NAMALWA (cell line): ENCODE measurements around the gene SUMF2.
A peak's percentile ranks its signal among the peaks of the same experiment; 100 is the strongest.
"Not testable (repeated sequence)": the region's sequence is repeated elsewhere in the genome, so short reads cannot be mapped to it uniquely, and the experiment has no call there.

ENCODE experiments used
- DNase-seq: peaks from one replicate; pipeline ENCODE4 v3.0.0-alpha.2; 2015; ENCODE audit warnings: low spot score

The SUMF2 gene

DNA sequence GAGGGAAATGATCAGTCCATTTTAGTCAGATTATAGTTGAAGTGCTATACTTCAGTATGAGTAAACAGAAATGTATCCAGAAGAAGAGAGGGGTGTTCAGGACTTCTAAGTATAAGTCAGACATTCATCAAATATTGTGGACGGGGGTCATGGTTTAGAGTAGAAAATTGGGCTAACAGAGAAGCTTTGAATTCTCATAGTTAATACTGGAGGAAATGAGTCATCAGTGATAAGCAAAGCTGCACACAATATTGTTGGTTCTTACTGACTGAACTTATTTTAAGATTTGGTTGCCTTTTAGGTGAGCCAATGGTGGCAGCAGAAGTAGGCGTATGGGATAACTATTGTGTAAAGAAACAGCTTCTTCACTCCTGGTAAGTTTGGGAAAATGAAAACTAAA lies 1.7 kb upstream of the SUMF2 start:
- no peak for DNase-seq

DNA sequence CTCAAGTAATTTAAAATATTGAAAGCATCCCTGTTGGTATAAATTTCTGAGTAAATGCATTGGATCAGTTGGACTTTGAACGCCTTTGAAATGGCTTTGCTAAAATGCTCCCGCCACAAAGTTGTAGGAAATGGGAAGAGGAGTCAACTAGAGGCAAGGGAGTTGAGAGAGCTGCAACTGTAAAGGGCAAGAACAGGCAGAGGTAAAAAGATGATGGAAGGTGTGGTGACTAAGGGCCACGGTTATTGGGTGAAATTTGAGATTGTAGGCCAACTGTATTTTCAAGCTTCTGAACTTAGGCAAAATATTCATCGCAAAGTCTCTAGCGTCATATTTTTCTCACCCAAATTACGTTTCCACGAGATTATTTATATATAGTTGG lies 595 bp upstream of the SUMF2 start:
- DNase-seq: no peak

DNA sequence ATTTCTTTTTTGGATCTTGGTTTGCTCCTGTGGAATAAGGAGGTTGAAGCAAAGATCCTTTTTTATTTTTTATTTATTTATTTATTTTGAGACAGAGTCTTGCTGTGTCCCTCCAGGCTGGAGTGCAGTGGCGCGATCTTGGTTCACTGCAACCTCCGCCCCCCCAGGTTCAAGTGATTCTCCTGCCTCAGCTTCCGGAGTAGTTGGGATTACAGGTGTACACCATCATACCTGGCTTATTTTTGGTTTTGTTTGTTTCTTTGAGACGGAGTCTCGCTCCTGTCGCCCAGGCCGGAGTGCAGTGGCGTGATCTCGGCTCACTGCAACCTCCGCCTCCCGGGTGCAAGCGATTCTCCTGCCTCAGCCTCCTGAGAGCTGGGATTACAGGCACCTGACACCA lies 2.3 kb downstream of the SUMF2 start:
- DNase-seq: not testable (repeated sequence)

DNA sequence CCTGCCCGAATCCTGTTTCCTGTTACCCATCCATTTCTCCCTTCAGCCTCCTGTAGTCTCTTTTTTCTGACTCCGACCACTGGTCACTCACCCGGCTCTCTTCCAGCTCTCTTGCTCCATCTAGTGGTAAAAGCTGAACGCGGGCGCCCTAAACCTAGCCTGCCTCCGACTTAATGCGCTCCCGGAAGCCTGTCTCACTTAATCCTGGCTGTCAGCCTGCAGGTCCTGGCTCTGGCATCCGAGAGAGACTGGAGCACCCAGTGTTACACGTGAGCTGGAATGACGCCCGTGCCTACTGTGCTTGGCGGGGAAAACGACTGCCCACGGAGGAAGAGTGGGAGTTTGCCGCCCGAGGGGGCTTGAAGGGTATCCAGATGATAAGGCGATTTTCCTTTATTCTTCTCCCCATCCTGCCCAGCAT lies 10.3 kb downstream of the SUMF2 start:
- peak; percentile 89 for DNase-seq

DNA sequence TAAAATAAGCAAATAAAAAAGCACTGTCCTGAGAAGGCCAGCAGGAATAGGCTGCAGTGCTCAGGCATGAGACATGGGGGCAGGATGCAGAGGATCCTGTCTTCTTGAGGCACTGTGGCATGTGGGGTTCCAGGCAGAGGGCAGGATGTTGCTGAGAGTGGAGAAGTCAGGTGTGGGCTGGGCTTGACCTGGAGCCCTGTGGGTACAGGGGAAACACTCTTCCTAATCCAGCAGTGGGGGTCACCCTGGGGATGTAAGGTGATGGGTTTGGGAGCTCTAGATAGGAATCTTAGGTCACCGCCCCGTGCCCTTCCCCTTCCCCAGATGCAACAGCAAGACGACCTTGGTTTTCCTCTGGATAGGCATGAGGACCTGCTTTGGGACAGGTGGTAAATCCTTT lies 13.6 kb downstream of the SUMF2 start:
- DNase-seq: no peak

DNA sequence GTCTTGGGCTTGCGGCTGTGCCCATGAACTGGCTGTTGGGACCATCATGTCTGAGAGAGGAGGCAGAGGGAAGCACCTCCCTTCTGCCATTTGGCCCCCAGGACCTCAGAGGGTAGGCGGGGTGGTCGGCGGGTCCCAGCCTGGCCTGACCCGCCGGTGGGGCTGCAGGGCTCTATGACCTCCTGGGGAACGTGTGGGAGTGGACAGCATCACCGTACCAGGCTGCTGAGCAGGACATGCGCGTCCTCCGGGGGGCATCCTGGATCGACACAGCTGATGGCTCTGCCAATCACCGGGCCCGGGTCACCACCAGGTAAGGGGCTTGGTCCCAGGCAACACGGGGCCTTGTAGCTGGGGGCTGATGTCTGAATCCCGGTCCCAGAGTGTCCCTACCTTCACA lies 14.1 kb downstream of the SUMF2 start:
- DNase-seq: no peak

DNA sequence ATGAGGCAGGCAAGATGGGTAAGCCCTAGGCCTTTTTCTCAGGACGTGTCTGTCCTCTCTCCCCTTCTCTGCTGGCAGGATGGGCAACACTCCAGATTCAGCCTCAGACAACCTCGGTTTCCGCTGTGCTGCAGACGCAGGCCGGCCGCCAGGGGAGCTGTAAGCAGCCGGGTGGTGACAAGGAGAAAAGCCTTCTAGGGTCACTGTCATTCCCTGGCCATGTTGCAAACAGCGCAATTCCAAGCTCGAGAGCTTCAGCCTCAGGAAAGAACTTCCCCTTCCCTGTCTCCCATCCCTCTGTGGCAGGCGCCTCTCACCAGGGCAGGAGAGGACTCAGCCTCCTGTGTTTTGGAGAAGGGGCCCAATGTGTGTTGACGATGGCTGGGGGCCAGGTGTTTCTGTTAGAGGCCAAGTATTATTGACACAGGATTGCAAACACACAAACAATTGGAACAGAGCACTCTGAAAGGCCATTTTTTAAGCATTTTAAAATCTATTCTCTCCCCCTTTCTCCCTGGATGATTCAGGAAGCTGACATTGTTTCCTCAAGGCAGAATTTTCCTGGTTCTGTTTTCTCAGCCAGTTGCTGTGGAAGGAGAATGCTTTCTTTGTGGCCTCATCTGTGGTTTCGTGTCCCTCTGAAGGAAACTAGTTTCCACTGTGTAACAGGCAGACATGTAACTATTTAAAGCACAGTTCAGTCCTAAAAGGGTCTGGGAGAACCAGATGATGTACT lies 15.5 kb downstream of the SUMF2 start:
- no peak for DNase-seq

DNA sequence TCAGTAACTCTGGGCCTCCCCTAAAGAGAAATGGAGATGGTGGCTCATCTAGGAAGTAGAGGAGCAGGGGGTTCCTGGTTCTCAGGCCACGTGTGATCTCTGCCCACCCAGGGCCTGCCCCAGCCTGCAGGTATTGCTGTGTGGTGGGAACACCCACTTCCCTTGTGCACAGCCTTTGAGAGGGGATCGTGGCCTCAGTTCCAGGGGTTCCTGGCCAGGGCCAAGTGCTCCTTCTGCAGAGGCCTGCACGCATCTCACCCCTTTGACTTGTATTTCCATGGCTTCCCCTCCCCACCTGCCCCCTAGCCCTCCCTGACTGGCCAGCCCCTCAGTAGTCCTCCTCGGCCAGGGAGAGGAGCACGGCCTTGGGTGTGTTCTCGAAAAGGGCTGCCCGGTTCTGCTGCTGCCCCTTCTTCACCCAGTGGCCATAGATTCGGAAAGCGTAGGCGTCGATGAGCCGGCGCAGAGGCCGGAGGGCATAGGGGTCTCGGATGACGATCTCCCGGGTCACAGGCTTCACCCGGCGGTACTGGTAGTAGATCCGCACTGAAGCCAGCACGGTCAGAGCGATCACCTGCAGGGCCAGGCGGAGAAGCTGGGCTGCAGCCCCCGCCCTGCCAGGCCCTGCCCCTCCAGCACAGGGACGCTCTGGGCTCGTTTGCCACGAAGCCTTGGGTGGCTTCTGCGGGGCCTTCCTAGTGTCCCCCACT lies 16.8 kb downstream of the SUMF2 start:
- not testable (repeated sequence) for DNase-seq

DNA sequence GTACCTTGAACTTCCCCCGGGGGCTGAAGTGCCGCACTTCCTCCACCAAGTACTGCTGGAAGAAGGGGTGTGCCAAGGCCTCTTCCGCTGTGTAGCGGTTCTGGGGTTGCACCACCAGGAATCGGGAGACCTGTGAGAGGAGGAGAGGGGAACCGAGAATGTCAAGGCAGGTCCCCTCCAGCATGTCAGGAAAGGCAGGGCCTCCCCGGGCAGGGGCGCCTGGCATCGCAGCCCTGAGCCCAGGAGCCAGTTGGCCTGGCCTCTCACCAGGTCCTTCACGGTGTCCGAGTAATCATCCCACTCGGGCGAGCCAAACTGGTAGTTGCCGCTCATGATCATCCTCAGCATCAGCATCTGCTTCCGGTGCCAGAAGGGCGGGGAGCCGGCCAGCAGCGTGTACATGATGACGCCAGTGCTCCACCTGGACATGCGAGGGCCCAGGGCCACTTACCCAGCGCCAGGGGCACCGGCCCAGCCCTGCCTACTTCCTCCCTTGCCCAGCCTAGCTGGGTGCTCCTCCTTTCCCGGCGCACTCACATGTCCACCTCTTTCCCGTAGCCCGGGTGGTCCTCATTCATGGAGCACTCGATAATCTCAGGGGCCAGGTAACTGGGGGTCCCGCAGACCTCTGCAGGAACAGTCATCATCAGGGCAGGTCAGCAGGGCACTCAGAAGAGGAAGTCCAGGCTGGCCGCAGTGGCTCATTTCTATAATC lies 17.7 kb downstream of the SUMF2 start:
- no peak for DNase-seq

DNA sequence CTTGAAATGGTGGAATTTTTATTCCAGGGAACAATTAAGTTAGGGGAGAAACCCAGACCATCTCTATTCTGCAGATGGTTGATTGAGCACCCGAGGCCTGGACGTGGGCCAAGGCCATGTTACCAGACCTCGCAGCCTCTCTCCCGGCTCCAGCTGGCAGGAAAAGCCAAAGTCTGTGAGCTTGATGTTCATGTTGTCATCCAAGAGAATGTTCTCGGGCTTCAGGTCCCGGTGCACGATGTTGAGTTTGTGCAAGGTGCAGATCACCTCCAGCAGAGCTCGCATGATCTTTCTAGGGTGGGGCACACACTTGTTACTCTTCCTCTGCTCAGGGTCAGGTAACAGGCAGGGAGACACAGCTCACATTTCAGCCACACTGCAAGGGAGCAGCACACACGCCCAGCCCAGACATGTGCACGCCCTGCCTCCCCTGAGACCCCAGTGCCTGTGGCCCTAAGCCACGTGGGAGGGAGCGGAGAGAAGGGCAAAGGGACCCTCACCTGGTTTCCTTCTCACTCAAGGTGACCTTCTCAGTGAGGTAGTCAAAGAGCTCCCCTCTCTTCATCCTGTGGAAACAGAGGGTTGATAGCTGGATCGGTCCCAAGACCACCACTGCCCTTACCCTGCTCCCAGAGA lies 19.2 kb downstream of the SUMF2 start:
- no peak for DNase-seq

DNA sequence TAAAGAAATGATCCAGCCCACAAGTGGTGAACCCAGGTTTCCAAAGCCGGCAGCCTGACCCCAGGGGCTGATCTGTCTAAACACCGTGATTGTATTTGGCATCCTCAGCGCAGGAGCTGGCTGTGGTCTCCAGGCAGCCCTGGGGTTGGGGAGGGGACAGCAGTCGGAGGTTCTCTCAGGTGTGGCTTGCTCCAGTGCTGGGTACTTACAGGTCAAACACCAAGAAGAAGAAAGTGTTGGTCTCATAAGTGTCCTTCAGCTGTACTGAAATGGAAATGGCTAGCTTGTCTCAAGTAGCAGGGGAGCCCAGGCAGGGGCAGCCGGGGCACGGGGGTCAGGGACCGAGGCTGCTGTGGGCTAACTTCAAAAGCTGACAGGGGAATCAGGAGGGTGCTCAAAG lies 22.7 kb downstream of the SUMF2 start:
- DNase-seq: no peak

DNA sequence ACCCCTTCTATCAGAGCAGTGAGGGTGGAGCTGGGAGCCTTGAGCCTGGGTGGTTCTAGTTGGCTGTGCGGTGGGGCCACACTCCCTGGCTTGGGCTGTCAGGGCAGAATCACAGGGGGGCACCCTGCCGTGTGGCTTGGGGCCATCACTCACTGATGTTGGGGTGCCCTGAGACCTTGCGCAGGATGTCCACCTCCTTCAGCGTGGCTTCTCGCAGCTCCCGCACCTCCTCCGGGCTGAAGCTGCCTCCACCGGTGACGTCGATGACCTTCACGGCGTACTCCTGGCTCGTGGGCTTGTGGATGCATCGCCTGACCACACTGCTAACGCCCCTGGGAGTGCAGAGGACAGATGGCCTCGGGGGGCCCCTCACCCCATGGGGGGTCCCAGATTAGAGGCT lies 23.4 kb downstream of the SUMF2 start:
- DNase-seq: no peak

DNA sequence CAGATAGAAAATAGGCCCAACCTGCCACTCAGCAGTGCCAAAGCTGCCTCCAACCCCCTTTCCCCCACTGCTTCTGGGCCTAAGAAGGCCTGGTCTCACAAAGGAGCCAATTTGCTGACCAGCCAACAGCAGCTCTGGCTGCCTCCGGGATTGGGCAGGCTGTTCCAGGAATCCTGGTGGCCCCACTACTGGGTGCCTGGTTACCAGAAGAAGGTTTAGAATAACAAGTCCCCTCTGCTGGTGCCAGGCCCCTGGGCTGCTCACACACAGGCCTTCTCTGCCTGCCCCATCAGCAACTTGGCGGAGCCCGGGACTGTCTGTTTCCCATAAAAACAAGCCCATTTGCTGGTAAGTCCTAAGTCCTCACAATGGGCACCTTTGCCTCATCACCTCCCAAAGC lies 27.5 kb downstream of the SUMF2 start:
- no peak for DNase-seq

DNA sequence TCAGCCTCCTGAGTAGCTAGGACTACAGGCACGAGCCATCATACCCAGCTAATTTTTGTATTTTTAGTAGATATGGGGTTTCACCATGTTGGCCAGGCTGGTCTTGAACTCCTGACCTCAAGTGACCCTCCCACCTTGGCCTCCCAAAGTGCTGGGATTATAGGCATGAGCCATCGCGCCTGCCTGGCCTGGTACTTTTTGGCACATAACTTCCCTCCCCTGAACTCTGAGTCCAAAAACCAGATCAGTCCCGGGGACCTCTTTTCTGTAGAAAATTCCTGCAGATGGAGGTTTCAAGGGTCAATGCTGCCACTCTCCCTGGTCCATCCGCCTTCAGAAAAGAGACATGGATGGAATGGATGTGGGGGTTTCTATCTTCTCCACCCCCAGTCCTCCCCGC lies 28.3 kb downstream of the SUMF2 start:
- DNase-seq: not testable (repeated sequence)

DNA sequence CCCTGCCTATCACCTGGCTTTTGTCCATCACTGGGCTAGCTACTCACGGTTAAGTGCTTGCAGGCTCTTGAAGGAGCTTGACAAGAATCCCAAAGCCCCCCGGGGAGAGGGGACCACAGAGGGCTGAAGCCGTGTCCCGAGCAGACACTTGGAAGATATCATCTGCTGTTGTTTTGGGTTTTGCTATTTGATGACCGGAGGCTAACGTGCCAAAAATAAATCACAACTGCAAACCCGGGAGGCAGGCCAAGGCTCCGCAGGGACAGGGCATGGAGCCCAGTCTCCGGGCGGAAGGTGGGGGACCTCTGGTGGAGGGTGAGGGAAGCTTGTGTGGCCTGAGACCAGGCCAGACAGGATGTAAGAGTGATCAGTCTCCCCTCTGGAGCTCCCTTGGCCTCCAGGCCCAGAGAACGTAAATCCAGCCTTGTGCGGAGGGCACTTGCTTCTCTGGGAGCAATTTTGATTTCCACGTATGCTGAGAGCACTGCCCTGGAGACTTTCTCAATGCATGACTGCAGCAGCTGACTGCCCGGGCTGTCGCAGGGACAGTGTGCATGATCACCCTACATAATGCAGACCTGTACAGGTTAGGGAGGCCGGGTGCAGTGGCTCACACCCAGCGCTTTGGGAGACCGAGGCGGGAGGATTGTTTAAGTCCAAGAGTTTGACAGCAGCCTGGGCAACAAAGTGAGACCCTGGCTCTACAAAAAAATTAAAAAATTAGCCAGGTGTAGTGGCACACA lies 28.9 kb downstream of the SUMF2 start, which contains the start of gene PHKG1:
Gene PHKG1 (minus strand): TSS at position 164 of the 743 bp plus-strand sequence. CDS start 4,011 bp downstream, outside the sequence.
- DNase-seq: no peak

DNA sequence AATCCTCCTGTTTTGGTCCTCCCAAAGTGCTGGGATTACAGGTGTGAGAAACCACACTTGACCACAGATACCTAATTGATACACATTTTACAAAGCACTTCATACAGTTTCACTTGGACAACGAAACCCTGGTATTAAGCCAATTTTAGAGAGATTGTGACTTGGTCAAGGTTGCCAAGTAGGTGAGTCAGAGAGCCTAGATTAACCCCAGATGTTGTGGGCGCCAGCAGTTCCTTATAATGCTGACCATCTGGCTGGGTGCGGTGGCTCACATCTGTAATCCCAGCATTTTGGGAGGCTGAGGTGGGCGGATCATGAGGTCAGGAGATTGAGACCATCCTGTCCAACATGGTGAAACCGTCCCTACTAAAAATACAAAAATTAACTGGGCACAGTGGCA lies 33.6 kb downstream of the SUMF2 start:
- DNase-seq: no peak

DNA sequence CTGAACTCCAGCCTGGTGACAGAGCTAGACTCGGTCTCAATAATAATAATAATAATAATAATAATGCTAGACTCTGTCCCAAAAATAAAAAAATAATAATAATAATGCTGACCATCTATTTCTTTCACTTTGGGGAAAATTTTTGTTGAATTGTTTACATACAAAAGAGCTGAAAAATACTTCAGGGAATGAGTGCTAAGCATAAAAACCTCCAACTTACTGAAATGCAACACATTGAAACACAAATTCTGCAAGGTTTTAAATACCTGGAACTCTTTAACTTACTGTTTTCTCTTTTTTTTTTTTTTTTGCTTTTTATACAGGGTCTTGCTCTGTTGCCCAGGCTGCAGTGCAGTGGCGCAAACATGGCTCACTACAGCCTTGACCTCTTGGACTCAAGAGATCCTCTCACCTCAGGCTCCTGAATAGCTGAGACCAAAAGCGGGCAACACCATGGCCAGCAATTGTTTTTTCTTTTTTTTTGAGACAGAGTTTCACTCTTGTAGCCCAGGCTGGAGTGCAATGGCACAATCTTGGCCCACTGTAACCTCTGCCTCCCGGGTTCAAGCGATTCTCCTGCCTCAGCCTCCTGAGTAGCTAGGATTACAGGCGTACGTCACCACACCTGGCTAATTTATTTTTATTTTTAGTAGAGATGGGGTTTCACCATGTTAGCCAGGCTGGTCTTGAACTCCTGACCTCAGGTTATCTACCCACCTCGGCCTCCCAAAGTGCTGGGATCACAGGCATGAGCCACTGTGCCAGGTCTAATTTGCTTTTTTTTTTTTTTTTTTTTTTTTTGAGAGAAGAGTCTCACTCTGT lies 34.3 kb downstream of the SUMF2 start:
- DNase-seq: not testable (repeated sequence)

DNA sequence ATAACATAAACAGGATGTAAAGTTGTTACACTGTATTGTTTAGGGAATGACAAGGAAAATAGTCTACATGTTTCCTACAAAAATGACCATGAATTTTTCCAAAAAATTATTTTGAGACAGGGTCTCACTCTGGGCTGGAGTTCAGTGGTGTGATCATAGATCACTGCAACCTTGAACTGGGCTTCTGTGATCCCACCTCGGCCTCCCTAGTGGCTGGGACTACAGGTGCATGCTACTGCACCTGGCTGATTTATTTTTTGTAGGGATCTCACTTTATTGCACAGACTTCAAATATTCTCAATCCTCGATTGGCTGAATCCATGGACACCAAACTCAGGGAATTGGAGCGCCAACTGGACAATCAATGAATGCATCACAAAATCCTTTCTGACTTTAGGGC lies 35.6 kb downstream of the SUMF2 start:
- DNase-seq: no peak

DNA sequence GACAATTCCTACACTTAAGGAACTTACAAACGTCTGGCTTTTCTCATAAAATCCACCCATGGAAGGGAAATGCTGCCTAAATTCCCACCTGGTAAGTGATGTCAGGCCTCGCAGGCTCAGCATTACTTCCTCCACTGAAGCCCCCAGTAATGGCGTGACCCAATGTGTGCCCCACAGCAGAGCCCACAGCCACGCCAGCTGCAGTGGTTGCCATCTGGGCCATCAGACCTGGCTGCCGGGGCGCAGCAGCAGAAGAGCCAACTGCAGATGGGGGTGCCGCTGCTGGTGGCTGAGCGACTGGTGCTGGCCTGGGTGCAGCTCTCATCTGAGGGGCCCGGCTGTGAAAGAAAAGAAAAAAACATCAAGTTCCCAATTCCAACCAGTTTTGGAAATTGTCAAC lies 40.1 kb downstream of the SUMF2 start:
- DNase-seq: not testable (repeated sequence)

DNA sequence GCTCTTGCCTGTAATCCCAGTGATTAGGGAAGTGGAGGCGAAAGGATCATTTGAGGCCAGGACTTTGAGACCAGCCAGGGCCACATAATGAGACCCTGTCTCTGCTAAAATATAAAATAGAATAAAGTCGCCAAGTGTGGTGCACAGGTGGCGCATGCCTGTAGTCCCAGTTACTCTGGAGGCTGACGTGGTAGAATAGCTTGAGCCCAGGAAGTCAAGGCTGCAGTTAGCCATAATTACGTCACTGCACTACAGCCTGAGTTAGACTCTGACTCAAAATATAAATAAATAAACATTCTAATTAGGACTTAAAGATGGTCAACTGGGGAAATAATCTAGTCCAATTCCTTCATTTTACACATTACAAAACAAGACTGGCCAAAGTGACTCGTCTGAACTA lies 41.4 kb downstream of the SUMF2 start:
- peak; percentile 83 for DNase-seq
